ENCODE data around the gene CCDC171.
"Not testable (repeated sequence)": the region's sequence is repeated elsewhere in the genome, so short reads cannot be mapped to it uniquely, and the experiment has no call there.

The CCDC171 gene

DNA sequence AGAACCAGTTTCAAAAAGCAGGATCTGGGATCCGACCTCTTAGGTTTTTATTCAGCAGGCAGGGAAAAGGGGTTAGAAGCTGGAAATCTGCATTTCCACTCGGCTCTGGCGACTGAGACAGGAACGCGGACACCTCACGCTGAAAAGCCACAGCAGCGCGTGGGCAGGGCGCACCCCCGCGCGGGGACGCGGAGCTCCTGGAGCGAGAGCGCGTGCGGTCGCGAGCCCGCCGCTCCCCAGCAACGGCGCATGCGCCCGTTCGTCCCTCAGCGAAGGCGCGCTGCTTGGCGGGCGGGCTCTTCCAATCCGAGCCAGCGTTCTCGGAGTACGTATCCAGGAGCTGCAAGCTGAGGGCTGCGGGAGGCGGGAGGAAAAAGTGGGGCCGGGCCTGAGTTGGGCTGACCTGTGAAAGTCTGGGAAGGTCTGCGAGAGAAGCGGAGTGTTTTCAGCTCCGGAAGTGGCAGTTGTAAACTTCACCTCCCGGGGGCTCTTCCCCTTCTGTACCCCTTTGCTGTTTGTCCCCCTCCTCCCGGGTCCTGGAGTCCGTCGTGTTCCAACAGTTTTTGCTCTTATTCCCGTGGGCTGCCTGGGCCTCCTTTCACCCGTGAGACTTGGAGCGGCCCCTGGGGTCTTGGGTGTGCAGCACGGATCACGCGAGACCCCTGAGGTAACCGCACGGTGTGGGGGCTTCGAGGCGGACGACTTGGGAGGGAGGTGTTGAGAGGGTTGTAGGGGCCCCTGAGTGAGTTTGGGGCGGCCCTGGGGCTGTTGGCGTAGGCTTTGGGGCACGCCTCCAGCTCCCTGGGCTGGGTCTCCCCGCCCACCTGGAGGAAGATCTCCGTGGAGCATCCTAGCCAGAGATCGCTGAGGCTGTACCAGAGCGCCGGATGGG is at the start of gene CCDC171:
CCDC171 (plus strand) TSS at position 408 of the 892 bp plus-strand sequence. CDS start 11,046 bp downstream, outside the sequence.
- DNase-seq, result peak; percentile 77

DNA sequence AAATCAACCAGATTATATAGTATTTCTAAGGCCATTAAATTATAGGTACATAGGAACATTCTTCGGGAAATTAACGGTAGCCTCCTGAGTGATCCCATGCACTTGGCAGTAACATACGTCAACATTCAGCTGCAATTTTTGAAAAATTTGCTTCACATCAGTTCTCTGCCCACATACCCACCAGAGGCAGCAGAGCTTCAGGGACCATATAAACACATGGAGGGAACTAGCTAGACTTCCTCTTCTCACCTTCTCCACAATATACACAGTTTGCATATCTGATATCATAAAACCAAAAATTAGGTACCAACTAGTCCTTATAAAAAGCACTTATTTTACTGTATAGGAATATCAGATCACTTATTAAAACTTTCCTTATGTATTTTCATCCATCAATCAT is 46.9 kb upstream of the CCDC171 start:
- DNase-seq, result no peak

DNA sequence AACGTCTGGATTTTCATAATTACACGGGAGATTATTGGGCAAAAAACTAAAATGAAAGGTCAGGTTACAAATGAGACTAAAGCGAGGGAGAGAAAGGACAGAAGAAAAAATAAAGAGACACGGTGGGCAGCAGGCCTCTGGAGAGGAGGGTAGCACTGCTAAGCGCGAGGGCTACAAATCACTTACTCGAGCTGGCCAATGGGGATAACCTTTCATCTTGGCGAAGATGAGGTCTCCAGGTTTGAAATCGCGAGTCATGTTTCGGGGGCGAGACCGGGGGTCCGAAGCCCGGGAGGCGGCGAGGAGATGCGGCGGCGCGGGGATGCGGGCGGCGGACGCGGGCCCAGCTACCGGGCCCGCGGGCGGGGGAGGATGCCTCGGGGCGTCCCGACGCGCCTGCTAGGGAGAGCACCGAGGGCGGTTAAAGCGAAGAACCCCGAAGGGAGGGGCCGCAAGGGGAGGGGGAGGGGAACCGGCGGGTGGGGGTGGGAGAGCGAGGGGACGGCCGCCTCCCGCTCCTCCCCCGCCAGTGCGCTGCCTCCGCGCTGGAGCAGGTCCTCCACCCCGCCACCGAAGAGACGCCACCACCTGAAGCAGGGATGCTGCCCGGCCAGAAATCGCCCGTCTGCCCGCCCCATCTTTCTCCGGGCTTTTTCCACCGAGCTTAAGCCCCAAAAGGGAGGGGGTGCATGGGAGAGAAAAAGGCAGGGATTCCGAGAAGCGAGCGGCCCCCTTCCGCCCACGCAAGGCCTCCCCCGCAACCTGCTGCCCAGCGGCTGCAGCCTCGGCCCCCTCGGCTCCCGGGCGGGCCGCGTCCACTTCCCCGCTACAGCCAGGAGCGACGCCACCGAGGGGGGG is 42.7 kb upstream of the CCDC171 start:
- no peak for DNase-seq

DNA sequence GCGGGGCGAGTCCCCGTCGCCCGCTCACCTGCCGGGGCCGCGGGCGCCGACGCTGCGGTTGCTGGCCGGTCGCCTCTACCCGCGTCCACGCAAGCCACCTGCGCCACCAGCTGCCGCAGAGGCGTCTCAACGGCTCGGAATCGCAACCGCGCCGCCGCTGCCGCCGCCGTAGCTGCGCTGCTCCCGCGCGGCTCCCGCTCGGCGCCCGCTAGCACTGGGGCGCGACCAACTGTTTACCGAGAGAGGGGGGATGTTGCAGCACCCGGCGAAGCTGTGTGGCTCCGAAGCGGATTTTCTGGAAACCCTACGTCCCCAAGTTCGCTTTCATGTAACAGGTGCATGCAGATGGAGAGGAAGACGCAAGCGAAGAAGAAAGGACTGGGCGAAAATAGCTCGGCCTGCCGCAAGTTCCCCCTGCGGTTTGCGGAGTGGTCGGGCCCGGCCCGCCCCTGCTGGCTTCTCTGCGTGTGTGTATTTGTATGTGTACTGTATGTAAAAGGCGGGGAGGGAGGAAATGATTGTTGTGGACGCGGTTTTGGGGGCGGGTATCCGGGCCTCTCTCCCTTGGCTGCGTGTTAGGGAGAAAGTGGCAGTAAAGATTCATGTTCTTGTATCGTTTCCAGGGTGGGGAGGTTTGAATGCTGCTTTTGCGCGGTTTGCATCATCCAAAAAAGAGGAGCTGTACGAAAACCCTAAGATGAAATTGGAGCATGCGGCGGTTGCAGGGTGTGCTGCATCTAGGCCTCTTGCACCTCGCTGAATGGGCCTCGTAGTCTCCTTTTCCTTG is 41.9 kb upstream of the CCDC171 start, which contains the start of gene PSIP1:
PSIP1 (minus strand) TSS at position 182 of the 787 bp plus-strand sequence. CDS start 782 bp downstream, outside the sequence.
- DNase-seq, result no peak

DNA sequence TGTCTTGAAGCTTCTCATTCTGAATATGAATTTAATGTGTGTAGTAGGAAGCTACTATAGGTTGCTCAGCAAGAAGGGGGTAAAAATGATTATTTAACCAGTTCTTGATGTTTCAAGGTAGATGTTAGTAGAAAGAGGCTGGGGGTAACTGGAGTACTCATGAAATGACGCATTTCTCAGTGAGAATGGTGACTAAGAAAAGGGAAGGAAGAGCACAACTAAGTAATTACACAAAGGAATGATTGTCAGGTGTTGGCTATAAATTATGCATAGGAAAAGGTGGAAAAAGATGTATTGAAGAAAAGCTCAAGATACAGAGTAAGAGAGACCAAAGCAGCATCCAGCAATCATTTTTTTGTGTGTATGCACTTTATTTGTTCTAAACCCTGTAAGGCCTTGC is 40.6 kb upstream of the CCDC171 start:
- no peak for DNase-seq

DNA sequence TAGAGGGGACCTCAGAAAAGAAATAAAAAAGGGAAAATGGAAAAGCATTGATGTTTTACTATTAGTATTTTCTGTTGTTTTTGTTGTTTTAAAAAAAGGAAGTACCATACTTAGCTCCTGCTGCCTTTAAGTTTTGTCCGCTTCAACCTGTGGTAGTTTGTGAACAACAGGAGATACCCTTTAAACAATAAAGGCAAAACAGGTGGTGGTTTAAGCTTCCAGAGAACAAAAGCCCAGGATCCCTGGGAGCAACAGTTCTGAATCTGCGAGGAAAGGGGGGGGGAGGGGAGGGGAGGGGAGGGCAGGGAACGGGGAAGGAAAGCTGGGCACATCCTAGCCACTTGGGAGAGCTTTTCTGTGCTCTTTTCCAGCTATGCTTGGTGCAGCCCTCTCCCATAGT is 40.0 kb upstream of the CCDC171 start:
- no peak for DNase-seq

DNA sequence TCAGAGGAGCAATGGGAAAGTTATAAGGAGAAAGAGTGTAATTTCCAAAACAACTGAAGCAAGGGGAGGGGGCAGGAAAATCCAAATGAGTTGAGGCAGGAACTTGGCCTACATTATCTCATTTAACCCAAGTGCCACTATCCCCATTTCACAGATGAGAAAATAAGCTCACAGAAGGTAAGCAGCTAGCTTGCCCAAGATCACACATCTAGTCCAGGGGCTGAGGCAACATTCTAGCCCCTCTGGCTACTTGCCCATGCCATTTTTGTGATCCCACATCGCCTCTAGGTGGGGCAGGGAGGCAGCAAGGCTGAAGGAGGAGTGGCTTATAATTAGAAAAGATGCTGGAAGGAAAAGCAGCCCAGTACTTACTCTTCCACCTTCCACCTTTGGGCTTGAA is 39.5 kb upstream of the CCDC171 start:
- DNase-seq, result no peak

DNA sequence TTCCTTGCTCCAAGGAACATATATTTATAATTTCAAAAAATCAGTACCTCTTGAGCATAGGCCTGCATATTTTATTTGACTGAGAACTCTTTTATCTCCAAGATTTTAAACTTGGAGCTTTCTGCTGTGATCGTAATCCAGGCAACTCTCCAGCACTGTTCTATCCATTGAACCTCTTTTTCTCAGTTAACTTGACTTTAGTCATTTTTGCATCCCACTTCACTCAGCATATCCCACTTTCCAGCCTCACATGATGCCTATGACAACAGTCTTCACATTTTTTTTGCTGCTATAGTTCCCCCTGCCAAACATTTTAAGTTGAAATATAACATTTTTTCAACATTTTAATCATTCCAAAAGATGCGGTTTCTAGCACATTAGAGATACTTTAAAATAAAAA is 33.0 kb upstream of the CCDC171 start:
- DNase-seq, result no peak

DNA sequence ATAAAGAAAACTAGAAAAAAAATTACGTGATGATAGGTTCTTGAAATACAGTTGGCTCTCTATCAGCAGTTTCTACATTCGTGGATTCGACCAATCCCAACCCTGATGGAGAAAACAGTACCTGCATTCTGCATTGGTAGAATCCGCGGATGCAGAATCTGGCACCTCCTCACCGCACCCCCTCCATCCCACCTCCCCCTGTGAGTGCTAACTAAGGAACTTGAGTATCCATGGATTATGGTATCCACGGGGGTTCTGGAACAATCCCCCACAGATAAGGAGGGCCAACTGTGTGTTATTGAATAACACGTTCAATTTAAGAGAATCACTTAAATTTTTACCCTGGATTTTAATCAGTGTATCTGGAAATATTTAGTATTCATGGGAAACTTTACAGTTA is 31.6 kb upstream of the CCDC171 start:
- no peak for DNase-seq

DNA sequence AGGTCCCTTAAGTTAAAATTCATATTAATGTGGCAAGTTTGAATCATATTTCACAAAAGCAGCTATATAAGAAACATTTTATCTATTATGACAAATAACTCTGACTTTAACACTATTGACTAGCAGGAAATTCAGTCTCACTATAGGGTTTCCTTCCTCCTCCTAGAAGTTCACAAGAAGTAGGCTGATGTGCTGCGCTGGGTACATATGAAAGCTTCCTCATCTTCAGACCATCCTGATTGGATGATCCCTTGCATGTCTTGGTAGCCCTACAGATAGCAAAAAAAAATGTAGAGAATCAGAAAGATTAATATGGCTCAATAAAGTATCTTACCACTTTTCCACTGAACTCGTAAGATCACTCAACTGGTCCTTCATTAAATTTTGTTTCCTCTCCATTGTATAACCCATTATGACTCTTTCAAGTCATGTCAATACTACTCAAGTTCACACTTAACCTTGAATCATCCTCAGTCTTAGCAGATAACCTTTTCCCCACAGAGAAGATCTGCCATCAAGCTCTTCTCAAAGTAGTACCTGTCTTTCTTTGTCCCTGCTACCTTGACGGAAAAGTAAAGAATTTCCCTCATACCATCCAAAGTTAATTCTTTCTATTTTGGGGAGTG is 30.6 kb upstream of the CCDC171 start:
- DNase-seq, result no peak

DNA sequence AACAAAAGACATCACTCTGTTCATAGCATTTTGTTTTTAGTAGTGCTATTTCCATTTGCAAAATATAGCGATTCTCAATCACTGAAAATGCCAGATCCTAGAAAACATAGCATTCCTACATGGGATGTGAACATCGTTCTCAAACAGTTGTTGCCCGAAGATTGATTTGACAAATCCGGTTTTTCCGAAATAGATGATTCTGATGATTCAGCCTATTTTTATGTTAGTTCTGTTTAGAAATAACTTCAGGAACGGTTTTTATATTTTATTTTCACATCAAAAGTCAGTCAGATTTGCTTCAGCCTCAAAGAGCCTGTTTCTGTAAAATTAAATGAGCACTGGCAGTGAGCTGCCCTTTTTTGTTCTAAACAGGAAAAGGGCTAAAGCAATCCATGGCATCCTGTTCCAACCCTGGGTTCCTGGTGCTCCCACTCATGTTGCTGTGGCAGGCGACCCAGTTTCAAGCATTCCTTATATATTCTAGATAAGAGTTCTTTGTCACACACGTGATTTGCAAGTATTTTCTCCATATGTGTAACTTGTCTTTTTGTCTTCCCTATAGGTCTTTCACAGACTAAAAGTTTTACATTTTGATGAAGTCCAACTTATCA is 27.9 kb upstream of the CCDC171 start:
- no peak for DNase-seq

DNA sequence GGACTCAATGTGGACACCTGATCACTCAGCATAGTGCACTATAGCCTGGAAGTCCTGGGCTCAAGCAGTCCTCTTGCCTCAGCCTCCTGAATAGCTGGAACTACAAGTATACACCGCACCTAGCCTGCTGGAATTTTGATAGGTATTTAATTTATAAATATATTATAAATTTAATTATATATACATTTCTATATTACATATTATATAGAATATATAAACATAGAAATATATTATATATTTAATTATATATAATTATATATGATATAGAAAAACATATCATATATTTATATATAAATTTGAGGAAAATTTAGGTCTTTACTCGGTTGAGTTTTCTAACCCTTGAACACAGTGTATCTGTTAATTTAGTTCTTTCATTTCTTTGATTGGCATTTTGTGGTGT is 26.9 kb upstream of the CCDC171 start:
- no peak for DNase-seq

DNA sequence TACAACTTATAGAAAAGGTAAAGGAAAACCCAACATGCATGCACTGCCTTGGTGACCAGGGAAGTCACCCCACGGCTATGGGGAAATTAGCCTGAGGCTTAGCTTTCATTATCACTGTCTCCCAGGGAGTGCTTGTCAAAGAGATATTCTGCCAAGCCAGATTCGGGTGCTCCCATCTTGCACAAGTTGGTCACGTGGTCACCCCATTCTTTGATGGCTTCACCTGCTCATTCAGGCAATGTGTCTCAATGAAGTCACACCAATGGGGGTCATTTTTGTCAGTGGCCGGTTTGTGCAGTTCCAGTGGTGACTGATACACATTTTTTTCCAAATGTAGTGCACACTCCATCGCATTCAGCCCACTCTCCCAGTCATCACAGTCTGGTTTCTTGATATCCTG is 25.8 kb upstream of the CCDC171 start:
- DNase-seq, result not testable (repeated sequence)

DNA sequence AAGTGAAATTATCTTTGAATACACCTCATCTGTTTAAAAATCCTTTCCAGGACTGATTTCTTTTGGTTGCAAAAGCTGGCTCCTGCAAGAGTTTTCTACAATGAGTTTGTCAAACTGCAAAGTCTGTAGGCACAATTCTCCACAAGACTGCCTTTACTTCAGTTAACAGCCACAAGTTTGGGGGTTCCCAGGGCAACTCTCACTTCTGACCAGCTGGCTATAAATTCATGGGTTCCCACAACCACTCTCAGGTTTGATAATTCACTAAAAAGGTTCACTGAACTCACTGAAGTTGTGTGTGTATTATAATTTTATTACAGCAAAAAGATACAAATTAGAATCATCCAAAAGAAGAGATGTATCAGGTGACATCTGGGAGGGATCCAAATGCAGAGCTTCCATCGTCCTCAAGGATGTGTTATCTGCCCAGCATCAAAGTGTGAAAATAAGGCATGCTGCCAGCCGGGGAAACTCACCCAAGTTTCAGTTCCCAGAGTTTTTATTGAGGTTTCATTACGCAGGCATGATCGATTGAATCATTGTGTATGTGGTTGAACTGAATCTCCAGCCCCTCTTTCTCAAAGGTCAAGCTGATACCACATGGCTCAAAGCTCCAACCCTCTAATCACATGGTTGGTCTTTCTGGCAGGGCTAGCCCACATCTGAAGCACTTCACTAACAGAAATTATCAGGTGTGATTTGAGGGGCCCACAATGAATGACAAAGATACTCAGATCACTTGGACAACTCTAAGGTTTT is 23.1 kb upstream of the CCDC171 start:
- no peak for DNase-seq

DNA sequence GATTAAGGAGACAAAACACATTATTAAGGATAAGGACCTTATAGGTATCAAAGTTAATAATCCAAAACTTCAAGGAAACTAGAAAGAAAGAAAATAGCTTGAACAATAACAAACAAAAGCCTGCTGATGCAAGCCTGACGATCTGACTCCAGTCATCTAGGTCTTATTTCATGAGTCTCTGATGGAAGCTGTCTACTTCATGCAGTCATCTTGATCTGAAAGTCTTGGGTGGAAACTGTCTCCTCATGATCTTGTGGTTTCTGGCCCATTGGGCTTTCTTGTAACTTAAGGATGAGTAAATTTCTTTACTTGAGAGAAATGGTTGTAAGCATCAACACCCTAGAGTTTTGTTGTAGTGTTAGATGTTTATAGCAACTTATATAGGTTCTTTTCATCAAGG is 21.5 kb upstream of the CCDC171 start:
- DNase-seq, result no peak

DNA sequence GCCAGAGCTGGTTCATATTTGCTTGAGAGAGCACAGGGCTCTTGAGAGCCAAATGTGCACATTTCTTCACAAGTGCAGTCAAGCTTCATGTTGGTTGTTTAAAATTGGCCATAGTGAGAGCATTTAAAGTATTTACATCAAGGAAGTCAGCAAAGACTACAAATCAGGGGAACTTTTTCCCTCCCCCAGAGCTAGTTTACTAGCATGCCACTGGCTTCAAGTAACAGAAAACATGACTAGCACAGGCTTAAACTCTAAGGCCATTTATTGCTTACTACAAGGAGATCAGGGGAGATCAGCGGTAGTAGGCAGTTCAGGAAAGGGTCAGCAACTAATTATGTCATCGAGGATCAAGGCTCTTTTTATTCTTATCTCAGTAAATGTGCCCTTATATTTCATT is 11.0 kb upstream of the CCDC171 start:
- DNase-seq, result no peak

DNA sequence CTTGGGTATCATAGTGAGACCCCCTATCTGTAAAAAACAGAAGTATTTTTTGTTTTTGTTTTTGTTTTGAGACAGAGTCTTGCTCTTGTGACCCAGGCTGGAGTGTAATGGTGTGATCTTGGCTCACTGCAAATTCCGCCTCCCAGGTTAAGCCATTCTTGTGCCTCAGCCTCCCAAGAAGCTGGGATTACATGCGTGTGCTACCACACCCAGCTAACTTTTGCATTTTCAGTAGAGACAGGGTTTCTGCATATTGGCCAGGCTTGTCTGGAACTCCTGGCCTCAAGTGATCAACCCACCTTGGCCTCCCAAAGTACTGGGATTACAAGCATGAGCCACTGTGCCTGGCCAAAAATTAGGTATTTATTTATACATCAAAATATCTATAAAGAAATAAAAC is 10.2 kb upstream of the CCDC171 start:
- no peak for DNase-seq

DNA sequence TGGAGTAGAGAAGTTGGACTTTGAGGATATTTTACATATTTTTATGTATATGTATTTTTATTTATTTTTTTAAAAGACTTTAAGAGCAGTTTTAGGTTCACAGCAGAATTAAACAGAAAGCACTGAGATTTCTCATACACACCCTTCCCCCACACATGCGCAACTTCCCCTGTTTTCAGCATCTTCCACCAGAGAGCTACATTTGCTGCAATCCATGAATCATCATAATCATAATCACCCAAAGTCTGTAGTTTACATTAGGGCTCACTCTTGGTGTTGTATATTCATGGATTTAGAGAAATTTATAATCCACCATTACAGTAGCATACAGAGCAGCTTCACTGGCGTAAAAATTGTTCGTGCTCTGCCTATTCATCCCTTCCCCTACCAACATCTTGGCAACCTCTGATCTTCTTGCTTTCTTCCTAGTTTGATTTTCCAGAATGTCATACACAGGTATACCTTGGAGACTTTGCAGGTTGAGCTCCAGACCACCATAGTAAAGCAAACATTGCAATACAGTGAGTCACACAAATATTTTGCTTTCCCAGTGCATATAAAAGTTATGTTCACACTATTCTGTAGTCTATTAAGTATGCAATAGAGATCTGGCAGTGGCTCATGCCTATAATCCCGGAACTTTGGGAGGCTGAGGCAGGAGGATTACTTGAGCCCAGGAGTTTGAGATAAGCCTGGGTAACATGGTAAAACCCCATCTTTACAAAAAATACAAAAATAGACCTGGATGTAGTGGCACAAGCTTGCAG is 9.6 kb upstream of the CCDC171 start:
- DNase-seq, result no peak

DNA sequence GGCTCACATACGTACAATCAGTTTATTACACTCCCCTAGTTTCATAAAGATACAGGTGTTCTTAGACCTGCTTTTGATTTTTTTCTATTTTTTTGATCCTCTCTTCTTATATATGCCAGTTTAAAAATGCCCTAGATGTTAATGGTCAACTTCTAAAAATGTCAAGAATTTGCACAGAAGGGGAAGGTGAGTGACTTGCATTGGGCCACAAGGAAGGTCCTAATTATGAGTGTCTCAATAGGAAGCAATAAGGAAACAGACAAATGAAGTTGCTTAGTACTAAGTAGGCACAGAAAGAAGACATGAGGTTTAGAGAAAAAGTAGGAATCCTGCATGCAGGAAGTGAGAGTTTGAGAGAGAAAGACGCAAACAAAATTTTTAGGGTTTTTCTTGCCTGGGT is 3.2 kb upstream of the CCDC171 start:
- DNase-seq, result no peak

DNA sequence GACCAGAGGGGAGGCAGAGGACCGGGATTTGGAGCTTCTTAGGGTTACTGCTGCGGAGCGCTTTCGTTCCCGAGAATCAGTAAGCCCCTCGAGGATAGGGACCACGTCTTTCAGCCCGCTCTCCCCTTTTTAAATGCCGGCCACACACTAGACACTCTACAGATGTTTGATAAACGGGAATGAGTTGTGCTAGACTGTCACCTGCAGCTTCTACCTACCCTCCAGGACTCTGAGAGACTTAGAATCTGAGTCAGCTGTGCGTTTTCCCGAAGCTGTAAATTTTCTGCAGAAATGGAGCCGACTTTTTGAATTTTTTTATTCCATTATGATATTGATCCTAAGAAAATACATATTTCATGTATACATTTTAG is 670 bp downstream of the CCDC171 start:
- no peak for DNase-seq

DNA sequence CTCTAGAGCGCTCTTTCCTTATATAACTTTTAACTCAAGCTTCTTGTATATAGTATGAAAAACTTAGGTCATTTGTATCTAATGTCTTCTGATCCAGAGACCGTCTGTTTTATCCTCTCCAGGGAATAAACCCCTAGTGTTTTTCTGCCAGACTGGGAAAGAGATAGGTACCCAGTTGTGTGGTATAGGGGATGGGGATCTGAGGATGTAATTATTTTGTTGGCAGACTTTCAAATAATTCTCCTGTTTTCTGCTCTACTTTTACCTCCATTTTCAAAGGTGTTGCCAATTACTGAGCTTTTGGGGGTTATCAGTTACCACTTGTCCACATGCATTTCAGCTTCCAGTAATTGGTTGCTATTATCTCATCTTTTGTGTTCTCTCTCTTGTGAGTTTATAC is 17.9 kb downstream of the CCDC171 start:
- no peak for DNase-seq
